GM19467 (cell line): ENCODE data around the gene KCNJ6.
"Not testable (repeated sequence)": the region's sequence is repeated elsewhere in the genome, so short reads cannot be mapped to it uniquely, and the experiment has no call there.

Experiments
- ATAC-seq: cut with Tn5 transposase; IDR thresholded peaks from one replicate; pipeline ENCODE4 v1.9.1; 2021; ENCODE audit warnings: mild to moderate bottlenecking, moderate library complexity; ENCODE audit not compliant: unreplicated experiment

The KCNJ6 gene

DNA sequence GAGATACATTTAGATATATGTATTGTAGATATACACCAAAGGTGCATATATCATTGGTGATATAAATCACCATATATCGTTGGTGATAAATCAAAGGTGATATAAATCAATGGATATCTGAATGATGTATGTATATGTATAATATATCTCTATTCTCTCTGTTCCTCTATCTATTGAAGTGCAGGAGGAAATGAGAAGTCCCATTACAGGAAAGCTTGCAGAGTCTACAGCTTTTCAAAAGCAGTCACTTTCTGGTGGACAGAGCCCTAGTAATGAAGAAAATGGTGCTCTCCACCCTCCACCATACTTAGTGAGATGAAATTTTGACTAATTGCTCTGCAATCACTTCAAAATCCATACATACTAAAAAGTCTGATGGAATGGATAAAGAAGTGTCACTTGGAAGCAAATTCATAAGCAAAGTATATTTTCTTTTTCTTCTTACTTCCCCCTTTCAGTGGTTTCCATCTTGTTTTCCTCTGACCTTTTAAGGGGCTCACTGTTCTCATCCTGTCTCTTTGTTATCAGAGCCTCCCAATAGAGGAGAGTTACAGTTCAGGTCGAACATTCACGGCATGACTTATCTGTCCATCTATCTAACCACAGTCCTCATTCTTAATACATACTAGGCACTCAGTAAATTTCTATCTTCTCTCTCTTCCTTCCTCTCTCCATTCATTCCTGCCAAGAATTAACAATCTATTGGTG is 227.2 kb downstream of the KCNJ6 start:
- no peak for ATAC-seq

- no peak for ATAC-seq
These were observed 229.1 kb downstream of the KCNJ6 start for GRCh38 chr21:37686991-37687810.

DNA sequence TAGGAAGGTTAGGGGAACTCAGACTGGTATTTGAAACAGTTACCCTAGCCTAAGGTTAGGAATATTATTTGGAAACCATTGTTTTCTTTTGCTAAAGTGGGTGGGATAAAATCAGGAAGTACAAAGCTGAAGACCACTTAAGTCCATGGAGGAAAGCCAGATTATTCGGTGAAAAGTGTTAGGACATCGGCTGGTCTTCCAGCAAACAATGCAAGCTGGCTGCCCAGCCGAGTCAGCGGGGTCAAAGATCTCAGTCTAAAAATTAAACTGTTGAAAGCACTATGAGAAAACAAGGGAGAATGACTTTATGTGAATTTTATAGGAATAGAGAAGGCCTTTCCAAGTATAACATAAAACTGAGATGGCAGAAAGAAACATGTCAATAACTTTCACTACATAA is 231.7 kb downstream of the KCNJ6 start:
- ATAC-seq = no peak

DNA sequence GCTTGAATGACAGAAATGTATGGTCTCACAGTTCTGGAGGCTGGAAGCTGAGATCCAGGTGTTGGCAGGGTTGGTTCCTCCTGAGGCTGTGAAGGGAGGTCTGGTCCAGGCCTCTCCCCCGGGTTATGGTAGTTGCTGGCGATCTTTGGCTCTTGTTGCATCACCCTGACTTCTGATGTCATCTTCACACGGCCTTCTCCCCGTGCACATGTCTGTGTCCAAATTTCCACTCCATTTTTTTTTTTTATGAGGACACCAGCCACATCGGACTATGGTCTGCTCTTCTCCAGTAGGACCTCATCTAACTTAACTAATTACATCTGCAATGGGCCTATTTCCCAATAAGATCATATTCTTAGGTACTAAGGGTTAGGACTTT is 232.2 kb downstream of the KCNJ6 start:
- ATAC-seq = no peak

- no peak for ATAC-seq
These were observed 232.7 kb downstream of the KCNJ6 start for GRCh38 chr21:37683396-37684114.

GRCh38 chr21:37682966-37683365 is 233.3 kb downstream of the KCNJ6 start:
- no peak for ATAC-seq

DNA sequence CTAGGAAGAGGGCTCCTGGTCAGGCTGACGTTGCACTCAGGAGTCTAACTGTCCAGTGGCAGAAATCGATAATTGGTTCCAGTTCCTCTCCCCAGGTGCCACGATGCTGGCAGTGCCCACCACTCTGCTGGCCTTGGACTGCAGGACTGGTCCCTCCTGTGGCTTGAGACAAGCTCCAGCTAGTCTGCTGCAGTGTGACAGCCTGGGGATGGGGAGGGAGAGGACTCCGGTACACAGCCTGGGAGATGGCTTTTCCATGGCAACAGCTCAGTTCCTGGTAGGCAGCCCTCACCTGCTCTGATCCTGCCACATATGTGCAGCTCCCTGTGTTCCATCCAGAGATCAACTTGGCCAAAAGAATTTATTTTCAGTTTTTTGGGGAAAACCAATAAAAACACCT is 239.3 kb downstream of the KCNJ6 start:
- no peak for ATAC-seq

GRCh38 chr21:37675202-37675801 is 241.0 kb downstream of the KCNJ6 start:
- no peak for ATAC-seq

DNA sequence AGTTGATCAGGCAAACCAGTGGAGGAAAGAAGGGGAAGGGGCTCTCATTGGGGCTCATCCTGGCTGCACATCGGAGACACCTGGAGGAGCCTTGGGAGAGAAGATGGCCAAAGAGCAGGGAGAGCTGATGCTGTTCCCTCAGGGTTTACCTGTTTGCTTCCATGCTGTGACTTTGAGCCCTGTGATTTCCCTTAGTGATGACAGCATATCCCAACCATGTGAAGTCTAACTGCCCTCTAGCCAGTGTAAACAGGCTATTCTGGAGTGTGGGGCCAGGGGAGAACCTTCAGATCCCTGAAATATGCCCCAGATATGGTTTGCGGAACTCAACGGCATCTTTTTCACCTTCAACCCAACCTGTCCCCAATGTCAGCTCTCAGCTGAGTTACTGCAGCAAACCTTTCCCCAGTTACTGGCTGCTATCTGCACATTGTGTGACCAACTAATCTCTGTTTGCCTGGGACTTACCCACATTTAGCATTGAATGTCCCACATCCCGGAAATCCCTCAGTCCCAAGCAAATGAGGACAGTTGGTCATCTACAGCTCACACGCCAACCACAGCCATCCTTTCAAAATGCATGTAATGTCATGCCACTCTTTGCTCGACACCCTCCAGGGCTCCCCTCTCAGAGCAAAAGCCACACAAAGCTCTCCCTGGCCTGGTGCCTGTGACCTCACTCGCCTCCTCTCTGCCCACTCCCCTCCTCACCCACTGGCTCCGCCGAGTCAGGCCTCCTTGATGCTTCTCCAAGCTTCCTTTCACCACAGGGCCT is 242.3 kb downstream of the KCNJ6 start:
- ATAC-seq = no peak

DNA sequence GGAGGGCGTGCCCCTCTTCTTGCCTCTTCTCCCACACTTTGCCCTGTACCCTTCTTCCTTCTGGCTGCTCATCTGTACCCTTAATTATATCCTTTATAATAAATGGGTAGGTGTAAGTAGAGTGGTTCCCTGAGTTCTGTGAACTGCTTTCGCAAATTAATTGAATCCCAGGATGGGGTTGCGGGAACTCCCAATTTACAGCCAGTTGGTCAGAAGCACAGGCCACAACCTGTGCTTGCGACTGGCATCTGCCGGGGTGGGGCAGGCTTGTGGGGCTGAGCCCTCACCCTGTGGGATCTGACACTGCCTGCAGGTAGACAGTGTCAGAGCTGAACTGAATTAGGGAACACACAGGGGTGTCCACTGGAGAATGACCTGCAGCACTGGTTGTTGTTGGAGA is 244.9 kb downstream of the KCNJ6 start:
- ATAC-seq = no peak

DNA sequence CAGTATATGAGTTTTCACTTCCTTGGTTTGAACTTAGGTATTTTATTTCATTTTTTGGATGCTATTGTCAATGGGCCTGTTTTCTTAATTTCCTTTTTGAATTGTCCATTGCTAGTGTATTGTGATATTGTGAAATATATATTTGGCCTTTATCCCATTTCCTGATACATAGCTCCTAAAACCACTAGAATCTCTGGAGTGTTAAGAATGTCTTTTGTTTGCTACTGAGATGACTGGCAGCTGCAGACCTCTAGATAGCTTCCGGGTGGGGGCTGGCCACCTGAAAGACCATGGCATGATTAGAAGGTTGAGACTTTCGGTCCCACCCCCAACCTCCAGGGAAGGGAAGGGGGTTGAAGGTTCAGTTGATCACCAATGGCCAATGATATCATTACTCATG is 245.4 kb downstream of the KCNJ6 start:
- no peak for ATAC-seq

DNA sequence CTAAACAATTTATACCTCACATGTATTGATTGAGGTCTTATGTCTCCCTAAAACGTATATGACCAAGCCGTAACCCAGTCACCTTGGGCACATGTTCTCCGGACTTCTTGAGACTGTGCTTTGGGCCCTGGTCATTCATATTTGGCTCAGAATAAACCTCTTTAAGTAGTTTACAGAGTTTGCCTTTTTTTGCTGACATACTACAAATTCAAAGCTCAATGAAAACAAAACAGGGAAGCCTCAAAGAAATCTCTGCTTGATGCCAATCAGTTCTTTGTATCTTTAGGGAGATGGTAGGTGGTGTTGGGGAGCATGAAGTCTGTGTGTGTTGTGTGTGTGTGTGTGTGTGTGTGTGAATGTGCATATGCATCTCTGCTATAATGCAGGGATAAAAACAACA is 247.0 kb downstream of the KCNJ6 start:
- no peak for ATAC-seq

DNA sequence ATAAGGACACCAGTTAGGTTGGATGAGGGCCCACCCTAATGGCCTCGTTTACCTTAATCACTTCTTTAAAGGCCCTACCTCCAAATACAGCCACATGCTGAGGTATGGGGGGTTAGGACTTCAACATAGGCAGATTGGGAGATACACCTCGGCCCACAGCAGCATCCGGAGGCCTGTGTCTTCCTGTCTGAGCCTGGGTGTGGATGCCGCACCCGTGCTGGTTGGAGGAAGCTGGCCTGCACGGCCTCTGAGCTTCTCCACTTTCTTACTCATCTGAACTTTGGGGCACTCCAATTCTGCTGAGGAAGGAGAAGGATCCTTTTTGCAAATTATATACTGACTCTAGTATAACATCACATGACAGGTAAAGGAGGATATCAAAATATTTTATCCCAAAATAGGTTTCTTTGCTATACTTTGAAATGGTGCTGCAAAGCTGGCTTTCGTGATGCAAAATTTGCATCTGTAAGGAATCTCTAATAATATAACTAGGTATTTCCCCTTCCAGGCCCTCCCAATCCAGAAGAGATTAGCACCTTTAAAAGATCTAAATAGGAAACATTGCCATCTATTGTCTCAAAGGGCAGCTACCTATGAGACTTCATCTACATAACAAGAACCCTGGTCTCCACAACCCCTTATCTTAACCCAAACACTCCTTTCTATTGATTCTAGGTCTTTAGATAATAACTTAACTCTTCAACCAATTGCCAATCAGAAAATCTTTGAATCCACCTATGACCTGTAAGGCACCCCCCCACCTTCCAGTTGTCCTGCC is 247.6 kb downstream of the KCNJ6 start:
- ATAC-seq = no peak

DNA sequence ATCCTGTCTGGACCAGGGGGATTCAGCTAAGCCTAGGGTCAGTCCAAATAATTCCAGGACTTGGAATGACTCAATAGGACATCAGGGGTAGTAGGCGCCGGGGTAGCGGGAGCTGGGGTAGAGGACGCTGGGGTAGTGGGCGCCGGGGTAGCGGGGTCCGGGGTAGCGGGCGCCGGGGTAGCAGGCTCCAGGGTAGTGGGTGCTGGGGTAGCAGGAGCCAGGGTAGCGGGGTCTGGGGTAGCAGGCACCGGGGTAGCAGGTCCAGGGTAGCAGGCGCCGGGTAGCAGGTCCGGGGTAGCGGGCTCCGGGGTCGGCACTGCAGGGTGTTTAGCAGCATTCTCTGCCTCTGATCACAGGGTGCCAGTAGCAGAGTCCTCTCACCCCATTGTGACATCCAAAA is 248.9 kb downstream of the KCNJ6 start:
- no peak for ATAC-seq

- ATAC-seq = no peak
These were observed 250.8 kb downstream of the KCNJ6 start for GRCh38 chr21:37665230-37666024.

GRCh38 chr21:37662227-37662626 is 254.0 kb downstream of the KCNJ6 start:
- ATAC-seq = not testable (repeated sequence)

DNA sequence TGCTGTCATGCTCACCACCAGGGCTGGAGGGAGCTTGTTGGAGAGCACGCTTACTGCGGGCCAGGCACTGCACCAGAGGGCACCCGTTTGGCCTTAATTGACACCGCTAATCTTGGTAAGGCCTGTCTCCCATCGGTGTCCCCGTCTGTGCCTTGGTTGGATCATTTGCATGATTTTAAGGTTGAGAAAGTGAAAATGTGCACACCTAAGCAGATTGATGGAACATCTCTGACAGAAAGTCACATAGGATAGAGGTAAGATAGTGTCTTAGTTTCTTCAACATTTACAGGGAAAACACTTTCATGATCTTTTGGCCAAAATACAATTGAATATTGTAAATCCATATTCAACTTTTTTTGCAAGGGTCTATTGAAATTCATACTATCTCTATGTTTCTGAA is 255.5 kb downstream of the KCNJ6 start:
- no peak for ATAC-seq

- no peak for ATAC-seq
These were observed 256.4 kb downstream of the KCNJ6 start for GRCh38 chr21:37659874-37660273.

GRCh38 chr21:37658817-37659458 is 257.3 kb downstream of the KCNJ6 start:
- no peak for ATAC-seq
